ENCODE results near the gene TPM1.
"Not testable (repeated sequence)": the region's sequence is repeated elsewhere in the genome, so short reads cannot be mapped to it uniquely, and the experiment has no call there.

Gene TPM1

DNA sequence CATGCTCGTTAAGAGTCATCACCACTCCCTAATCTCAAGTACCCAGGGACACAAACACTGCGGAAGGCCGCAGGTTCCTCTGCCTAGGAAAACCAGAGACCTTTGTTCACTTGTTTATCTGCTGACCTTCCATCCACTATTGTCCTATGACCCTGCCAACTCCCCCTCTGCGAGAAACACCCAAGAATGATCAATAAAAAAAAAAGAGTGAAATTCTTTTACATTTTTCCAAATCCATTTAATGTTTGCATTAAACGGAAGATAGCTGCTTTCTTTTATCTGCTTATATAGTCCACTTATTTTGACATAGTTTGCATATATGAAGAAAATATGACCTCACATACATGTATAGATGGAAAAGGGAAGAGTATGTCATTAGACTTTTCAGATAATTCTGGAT lies 57.0 kb downstream of the TPM1 start:
- not testable (repeated sequence) for DNase-seq

GRCh38 chr15:63103416-63103815 lies 60.9 kb downstream of the TPM1 start:
- DNase-seq: no peak

DNA sequence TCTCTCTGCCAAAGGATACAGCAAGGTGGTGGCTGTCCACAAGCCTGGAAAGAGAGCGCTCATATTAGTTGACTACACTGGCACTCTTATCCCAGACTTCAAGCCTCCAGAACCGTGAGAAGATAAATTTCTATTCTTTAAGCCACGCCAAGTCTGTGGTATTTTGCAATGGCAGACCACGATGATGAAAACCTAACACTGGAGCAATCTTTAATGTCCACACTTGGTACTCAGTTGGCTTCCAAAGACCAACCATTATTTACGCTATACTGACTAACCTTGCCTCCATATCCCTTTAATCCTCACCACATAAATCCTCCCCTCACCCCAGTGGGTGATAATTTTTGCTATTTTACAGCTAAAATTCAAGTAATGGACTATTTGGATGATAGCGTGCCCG lies 62.2 kb downstream of the TPM1 start:
- no peak for DNase-seq

GRCh38 chr15:63105354-63105753 lies 62.8 kb downstream of the TPM1 start:
- DNase-seq: not testable (repeated sequence)

DNA sequence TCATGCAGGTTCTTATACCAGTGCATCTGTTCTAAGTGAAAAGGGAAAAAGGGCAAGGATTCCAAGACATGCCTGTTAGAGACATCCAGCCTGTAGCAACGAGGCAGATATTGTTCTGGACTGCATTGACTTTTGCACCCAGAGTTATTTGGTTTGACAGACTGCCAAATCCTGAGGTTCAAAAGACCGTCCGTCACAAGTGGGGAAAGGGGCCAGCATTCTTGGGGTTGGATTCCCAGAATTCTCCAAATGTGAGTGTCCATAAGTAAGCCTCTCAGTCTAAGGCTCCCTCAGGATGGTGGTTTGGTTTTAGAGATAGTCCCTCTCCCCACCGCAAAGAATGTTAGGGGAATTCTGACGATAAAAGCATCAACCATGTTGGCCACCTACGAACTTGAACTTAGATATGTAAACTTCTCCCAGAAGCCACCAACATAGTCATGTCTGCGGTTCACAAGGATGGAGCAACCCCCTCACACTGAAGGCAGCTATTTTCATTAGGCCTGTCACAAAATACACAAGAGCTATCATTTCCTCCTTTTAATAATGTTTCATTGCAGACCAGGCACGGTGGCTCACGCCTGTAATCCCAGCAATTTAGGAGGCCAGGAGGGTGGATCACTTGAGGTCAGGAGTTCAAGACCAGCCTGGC lies 65.5 kb downstream of the TPM1 start:
- no peak for DNase-seq

- DNase-seq: no peak
Measured at GRCh38 chr15:63109498-63109897, 67.0 kb downstream of the TPM1 start.

- DNase-seq: no peak
Measured at GRCh38 chr15:63109920-63110319, 67.4 kb downstream of the TPM1 start.

DNA sequence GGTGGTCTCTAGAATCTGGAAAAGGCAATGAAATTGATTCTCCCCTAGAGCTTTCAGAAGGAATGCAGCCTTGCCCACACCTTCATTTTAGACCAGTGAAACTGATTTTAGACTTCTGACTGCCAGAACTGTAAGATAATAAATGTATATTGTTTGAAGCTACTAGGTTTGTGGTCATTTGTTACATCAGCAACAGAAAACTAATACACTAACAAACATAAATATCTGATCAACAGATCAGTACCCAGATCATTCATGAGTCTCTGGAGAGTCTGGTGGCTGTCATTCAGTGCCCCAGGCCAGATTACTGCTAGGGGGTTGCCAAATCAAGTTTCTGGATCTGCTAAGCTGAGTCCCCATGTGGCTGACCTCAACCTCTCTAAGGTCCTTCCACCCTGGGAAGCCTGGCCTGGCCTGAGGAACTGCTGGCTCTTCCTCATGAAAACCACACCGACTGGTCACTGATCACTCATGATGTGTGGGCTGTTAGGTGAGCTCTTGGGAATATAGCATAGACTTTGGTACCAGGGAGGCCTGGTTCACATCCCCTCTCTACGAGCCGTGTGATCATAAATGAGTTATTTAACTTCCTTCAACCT lies 68.0 kb downstream of the TPM1 start:
- DNase-seq: no peak

DNA sequence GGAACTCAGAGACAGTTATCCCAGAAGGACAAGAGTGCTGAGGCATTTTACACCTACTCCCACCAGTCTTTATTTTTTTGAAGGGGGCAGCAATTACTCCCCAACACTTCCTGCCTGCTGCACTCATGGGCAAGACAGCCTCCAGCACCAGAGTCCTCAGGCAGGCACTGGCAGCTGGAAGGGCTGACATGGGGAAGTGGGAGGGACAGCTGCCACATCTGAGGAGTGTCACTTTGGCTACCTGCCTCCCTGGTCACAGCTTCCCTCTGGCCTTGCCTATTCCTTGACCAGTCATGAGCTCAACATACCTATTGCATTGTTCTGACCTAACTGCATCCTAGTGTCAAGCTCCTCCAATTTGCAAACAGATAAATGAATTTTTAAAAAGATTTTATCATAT lies 68.9 kb downstream of the TPM1 start:
- no peak for DNase-seq

DNA sequence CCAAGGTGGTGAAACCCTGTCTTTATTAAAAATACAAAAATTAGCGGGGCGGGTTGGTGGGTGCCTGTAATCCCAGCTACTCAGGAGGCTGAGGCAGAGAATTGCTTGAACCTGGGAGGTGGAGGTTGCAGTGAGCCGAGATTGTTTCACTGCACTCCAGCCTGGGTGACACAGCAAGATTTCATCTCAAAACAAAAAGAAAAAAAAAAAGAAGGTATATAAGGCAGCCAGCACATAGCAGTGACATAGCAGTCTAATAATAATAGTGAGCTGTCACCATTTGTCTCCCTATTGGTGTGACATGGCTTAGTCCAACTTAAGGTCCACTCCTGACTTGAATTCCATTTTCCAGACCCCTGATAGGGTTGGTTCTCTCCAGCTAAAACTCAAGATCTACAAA lies 70.3 kb downstream of the TPM1 start:
- no peak for DNase-seq

- no peak for DNase-seq
Measured at GRCh38 chr15:63114465-63114864, 71.9 kb downstream of the TPM1 start.
